T-helper 1 cell (primary cell): ENCODE measurements around the gene UNC79.

Experiments
- DNase-seq, 5 donors: peaks; one replicate each; pipeline ENCODE4 v3.0.0-alpha.2; 2012 to 2020

The UNC79 gene

GRCh38 chr14:93549595-93549994, 118.9 kb downstream of the UNC79 start:
- no peak for DNase-seq

GRCh38 chr14:93564918-93565317, 134.2 kb downstream of the UNC79 start:
- no peak for DNase-seq

- no peak for DNase-seq
These were observed 135.4 kb downstream of the UNC79 start for GRCh38 chr14:93566065-93566693.

GRCh38 chr14:93571275-93571674, 140.5 kb downstream of the UNC79 start:
- no peak for DNase-seq

GRCh38 chr14:93579178-93579577, 148.4 kb downstream of the UNC79 start:
- DNase-seq, result no peak

- no peak for DNase-seq
These were observed 151.8 kb downstream of the UNC79 start for GRCh38 chr14:93582516-93582915.

- no peak for DNase-seq
These were observed 156.6 kb downstream of the UNC79 start for GRCh38 chr14:93587330-93587729.

- no peak for DNase-seq
These were observed 160.8 kb downstream of the UNC79 start for GRCh38 chr14:93591506-93591905.

GRCh38 chr14:93592786-93593185, 162.0 kb downstream of the UNC79 start:
- DNase-seq, result no peak

- no peak for DNase-seq
These were observed 175.4 kb downstream of the UNC79 start for GRCh38 chr14:93606091-93606490.

- DNase-seq, result peak in 1 of 5 donors; percentile 16
These were observed 188.5 kb downstream of the UNC79 start for GRCh38 chr14:93619176-93619793.

- DNase-seq, result no peak
These were observed 197.3 kb downstream of the UNC79 start for GRCh38 chr14:93628048-93628447.

- no peak for DNase-seq
These were observed 198.9 kb downstream of the UNC79 start for GRCh38 chr14:93629643-93630042.

- no peak for DNase-seq
These were observed 208.1 kb downstream of the UNC79 start for GRCh38 chr14:93638790-93639189.

GRCh38 chr14:93643127-93643526, 212.4 kb downstream of the UNC79 start:
- DNase-seq, result no peak

- no peak for DNase-seq
These were observed 212.9 kb downstream of the UNC79 start for GRCh38 chr14:93643676-93644075.

GRCh38 chr14:93645200-93645599, 214.5 kb downstream of the UNC79 start:
- DNase-seq, result no peak

- peak in 1 of 5 donors; percentile 18 for DNase-seq
These were observed 217.9 kb downstream of the UNC79 start for GRCh38 chr14:93648440-93649168.

- no peak for DNase-seq
These were observed 223.9 kb downstream of the UNC79 start for GRCh38 chr14:93654599-93654998.

- DNase-seq, result peak in 1 of 5 donors; percentile 15
These were observed 224.5 kb downstream of the UNC79 start for GRCh38 chr14:93655078-93655750.

- DNase-seq, result no peak
These were observed 227.1 kb downstream of the UNC79 start for GRCh38 chr14:93657875-93658274.

GRCh38 chr14:93663317-93663716, 232.6 kb downstream of the UNC79 start:
- no peak for DNase-seq

GRCh38 chr14:93665169-93665568, 234.4 kb downstream of the UNC79 start:
- DNase-seq, result no peak

GRCh38 chr14:93669632-93670031, 238.9 kb downstream of the UNC79 start:
- DNase-seq, result no peak
